GM21723 (cell line): ENCODE data around the gene TP53TG3C.
"Not testable (repeated sequence)": the region's sequence is repeated elsewhere in the genome, so short reads cannot be mapped to it uniquely, and the experiment has no call there.

Experiments used
- ATAC-seq: cut with Tn5 transposase; IDR thresholded peaks from one replicate; pipeline ENCODE4 v1.9.1; 2021; ENCODE audit warnings: mild to moderate bottlenecking, moderate library complexity; ENCODE audit not compliant: unreplicated experiment

Gene TP53TG3C

GRCh38 chr16:33193926-33194325 lies at the start of gene TP53TG3C:
TSS of gene TP53TG3C (plus strand) at chr16:33194226. CDS start at chr16:33194294, 68 bp downstream.
- not testable (repeated sequence) for ATAC-seq
